Glutamatergic neuron (in vitro differentiated cells): Measurements from ENCODE around the gene MAP2K2. TPM values are rescaled to one million over a fixed set of nuclear protein-coding genes. Genes with fewer than 3 reads are reported as not detected.

Source experiments
- DNase-seq: peaks from one replicate; pipeline ENCODE4 v3.0.0; 2022
- H3K27ac Mint-ChIP-seq: one replicate; pipeline ENCODE4 v1.8.0; 2020; ENCODE audit warnings: mild to moderate bottlenecking, mixed read lengths, inconsistent platforms; ENCODE audit not compliant: unreplicated experiment
- H3K27me3 Mint-ChIP-seq: one replicate; pipeline ENCODE4 v1.8.0; 2020; ENCODE audit warnings: mild to moderate bottlenecking, moderate library complexity, mixed read lengths, inconsistent platforms; ENCODE audit not compliant: unreplicated experiment
- H3K36me3 Mint-ChIP-seq: one replicate; pipeline ENCODE4 v1.8.0; 2020; ENCODE audit warnings: mild to moderate bottlenecking, mixed read lengths, inconsistent platforms; ENCODE audit not compliant: unreplicated experiment
- H3K4me1 Mint-ChIP-seq: one replicate; pipeline ENCODE4 v1.8.0; 2020; ENCODE audit warnings: mild to moderate bottlenecking, low read depth, mixed read lengths, inconsistent platforms; ENCODE audit not compliant: unreplicated experiment
- H3K4me3 Mint-ChIP-seq: one replicate; pipeline ENCODE4 v1.8.0; 2020; ENCODE audit warnings: mild to moderate bottlenecking, mixed read lengths, inconsistent platforms; ENCODE audit not compliant: unreplicated experiment
- H3K9me3 Mint-ChIP-seq: one replicate; pipeline ENCODE4 v1.8.0; 2020; ENCODE audit warnings: mild to moderate bottlenecking, moderate library complexity, mixed read lengths, inconsistent platforms; ENCODE audit not compliant: unreplicated experiment
- total RNA-seq: library from RNA; stranded (reverse); fragmentation: NEBNext Ultra II Directional; extraction: Animal tissue kit (Norgen Biotek cat#: 25700); gene quantifications from one replicate; pipeline ENCODE4 v1.2.1, GENCODE V29; 2021; ENCODE audit not compliant: unreplicated experiment
- TF ChIP-seq, protein P1 (sequence below): fragments of 200-600 bp; sonication (generic); IDR thresholded peaks from one replicate; pipeline ENCODE4 v1.5.0; 2021; ENCODE audit not compliant: partially characterized antibody, unreplicated experiment

Gene MAP2K2
- total RNA-seq, 1 donor from 2014 or later = 148 TPM

DNA sequence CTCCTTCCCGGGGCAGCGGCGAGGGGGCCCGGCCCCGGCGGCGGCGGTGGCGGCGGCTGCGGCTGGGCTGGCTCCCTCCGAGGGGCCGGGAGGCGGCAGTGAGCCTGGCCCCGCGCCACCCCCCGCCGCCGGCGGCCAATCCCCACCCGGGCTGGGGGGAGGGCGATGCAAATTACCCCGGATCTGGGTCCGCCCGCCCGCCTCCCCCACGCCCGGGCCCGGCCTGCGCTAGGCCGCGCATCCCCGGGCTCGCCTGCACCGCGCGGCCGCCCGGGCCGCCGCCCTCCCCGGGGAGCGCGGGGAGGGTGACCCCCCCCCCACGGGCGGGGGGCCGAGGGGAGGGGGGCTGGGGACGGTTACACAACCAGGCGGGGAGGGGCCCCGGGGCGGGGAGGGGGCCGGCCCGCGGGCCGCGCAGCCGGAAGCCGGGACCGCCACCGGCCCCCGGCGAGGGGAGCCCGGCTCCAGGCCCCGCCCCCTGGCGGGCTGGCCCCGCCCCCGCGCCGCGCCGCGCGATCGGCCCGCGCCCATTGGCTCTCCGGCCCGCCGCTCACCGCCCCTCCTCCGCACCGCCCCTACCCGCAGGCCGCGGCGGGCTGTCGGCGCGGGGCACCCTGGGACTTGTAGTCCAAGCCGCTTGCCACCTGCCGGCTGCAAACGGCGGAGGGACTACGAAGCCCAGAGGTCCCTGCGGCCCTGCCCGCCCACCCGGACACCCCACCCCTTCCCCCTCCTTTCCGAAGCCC, 58.3 kb downstream of the MAP2K2 start:
- no peak overlapping the region for H3K27ac Mint-ChIP-seq
- H3K9me3 Mint-ChIP-seq = peaks cover 4% of the 10 kb centered on the region
- DNase-seq = peak; percentile 97
- peaks cover 6% of the 10 kb centered on the region for H3K27me3 Mint-ChIP-seq
- H3K4me3 Mint-ChIP-seq = no peak overlapping the region
- H3K36me3 Mint-ChIP-seq = no peaks in the 10 kb centered on the region
- TF ChIP-seq, protein P1, sequence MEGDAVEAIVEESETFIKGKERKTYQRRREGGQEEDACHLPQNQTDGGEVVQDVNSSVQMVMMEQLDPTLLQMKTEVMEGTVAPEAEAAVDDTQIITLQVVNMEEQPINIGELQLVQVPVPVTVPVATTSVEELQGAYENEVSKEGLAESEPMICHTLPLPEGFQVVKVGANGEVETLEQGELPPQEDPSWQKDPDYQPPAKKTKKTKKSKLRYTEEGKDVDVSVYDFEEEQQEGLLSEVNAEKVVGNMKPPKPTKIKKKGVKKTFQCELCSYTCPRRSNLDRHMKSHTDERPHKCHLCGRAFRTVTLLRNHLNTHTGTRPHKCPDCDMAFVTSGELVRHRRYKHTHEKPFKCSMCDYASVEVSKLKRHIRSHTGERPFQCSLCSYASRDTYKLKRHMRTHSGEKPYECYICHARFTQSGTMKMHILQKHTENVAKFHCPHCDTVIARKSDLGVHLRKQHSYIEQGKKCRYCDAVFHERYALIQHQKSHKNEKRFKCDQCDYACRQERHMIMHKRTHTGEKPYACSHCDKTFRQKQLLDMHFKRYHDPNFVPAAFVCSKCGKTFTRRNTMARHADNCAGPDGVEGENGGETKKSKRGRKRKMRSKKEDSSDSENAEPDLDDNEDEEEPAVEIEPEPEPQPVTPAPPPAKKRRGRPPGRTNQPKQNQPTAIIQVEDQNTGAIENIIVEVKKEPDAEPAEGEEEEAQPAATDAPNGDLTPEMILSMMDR = no peak
- no peaks in the 10 kb centered on the region for H3K4me1 Mint-ChIP-seq

DNA sequence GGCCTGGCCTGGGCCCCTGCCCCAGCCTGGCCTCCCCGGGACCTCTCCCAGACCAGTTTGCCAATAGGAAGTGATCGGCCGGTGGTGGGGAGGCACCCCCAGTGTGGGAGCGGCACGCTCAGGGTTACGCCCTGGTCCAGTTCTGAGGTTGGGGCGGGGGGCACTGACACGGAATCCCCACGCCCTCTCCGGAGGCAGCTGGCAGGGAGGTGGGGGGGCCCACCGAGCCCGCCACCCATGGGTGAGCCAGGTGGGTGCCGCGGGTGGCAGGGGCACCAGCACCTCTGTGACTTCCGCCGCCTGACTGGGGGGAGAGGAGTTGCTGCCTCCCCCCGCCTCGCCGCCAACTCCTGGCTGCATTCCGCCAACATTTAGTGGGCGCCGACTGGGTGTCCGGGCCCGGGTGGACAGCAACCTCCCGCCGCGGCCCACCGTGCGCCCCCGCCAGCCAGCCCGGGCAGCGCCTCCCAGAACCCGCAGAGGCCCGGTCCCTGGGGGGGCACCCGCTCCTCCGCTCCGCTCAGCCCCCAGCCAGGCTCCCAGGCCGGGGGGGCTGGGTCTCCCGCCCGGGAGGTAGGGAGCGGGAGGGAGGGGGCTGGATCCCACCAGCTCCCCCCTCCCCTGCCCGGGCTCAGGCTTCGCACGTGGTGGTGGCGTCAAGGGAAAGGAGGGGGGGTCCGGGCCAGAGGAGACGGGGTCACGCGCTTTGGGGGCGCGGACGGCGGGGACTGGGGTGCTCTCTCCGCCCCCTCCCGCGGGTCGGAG, 59.2 kb downstream of the MAP2K2 start:
- Mint-ChIP-seq H3K4me3 (no peak overlapping the region), H3K4me1 (peaks cover 2% of the 10 kb centered on the region), H3K9me3 (peaks cover 4% of the 10 kb centered on the region), H3K27ac (no peak overlapping the region), H3K27me3 (peaks cover 5% of the 10 kb centered on the region), H3K36me3 (no peaks in the 10 kb centered on the region)
- peak; percentile 60 for DNase-seq
- TF ChIP-seq, protein P1 = no peak

DNA sequence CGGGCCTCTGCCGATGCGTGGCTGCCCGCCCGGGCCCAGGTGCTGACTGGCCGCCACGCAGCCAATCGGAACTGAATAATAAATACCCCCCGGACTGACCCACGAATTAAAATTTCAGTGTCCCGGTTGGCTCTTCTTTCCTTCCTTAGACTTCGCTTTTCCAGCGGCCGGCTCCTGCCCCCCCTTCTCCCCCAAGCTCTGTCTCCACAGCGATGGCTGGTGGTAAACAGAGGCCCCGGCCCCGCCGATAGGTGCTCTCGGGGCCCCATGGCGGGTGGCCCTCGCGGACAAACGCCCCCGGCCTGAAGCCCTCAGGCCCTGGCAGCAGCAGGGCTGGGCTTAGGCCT, 59.8 kb downstream of the MAP2K2 start:
- peaks cover 4% of the 10 kb centered on the region for H3K9me3 Mint-ChIP-seq
- peak overlapping the region; percentile 88 for H3K27ac Mint-ChIP-seq
- H3K4me3 Mint-ChIP-seq = peak overlapping the region; percentile 94
- peaks cover 5% of the 10 kb centered on the region for H3K27me3 Mint-ChIP-seq
- TF ChIP-seq, protein P1 = no peak
- no peak for DNase-seq
- H3K36me3 Mint-ChIP-seq = no peaks in the 10 kb centered on the region
- H3K4me1 Mint-ChIP-seq = peaks cover 2% of the 10 kb centered on the region

DNA sequence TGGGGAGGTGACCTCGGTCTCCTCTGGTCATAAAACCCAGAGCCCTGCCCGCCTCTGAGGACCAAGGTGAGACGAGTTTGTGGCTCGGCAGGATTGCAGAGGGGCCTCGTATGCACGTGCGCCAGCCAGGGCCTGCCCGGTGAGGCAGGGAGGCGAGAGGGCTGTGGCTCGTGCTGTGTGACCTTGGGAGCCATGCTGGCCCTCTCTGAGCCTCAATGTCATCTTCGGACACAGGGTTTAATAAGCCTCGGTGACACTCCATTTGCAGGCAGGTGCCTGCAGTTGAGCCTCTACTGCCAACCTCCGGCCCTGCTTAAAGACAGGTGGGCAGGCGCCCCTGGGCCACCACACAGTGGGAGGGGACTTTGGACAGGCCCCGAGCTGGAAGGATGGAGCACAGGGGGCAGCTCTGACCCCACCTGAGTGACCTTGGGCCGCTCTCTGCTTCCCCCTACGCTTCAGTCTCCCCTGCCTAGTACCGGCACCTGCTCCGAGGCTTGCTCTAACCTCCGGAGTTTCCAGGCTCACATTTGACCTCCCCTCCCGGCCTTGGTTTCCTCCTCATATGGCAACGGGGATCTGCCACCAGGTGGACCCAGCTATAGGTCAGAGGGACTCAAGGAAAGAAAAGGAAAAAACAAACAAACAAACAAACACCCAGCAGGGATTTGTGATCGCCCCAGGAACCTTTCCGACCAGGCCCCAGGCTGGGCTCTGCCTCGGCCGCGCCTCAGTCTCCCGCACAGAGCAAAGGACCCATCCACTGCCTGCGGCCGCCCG, 60.4 kb downstream of the MAP2K2 start:
- TF ChIP-seq, protein P1 = no peak
- H3K4me3 Mint-ChIP-seq = peak overlapping the region; percentile 94
- no peaks in the 10 kb centered on the region for H3K36me3 Mint-ChIP-seq
- peak overlapping the region; percentile 88 for H3K27ac Mint-ChIP-seq
- H3K27me3 Mint-ChIP-seq = peaks cover 5% of the 10 kb centered on the region
- peaks cover 2% of the 10 kb centered on the region for H3K4me1 Mint-ChIP-seq
- no peak for DNase-seq
- peaks cover 4% of the 10 kb centered on the region for H3K9me3 Mint-ChIP-seq
